ENCODE measurements around the gene GIGYF1. TPM values are rescaled to one million over a fixed set of nuclear protein-coding genes. Genes with fewer than 3 reads are reported as not detected.

Gene GIGYF1
- 11.9 to 22.9 TPM (median 22.7 TPM) in 5 replicates for total RNA-seq (2022; extraction: Qiagen RNA extraction)

GRCh38 chr7:100694098-100694745 lies at the start of gene GIGYF1:
Gene GIGYF1, minus strand, starts transcription at chr7:100694250. Its CDS starts 6,012 bp downstream, at chr7:100688238.

GRCh38 chr7:100720279-100720670 lies 26.2 kb upstream of the GIGYF1 start, which contains the start of gene EPO:
Gene EPO, plus strand, starts transcription at chr7:100720468. Its CDS starts 513 bp downstream, at chr7:100720981.

GRCh38 chr7:100705753-100706671 lies 12.0 kb upstream of the GIGYF1 start, which contains the start of gene POP7:
Gene POP7, plus strand, starts transcription at chr7:100706121. Its CDS starts 710 bp downstream, at chr7:100706831.

GRCh38 chr7:100673302-100673941 lies 20.6 kb downstream of the GIGYF1 start, which contains the start of gene GNB2:
Gene GNB2, plus strand, starts transcription at chr7:100673740. Its CDS starts 2,526 bp downstream, at chr7:100676266.

GRCh38 chr7:100655908-100656674 lies 38.0 kb downstream of the GIGYF1 start, which contains the start of gene ACTL6B:
Gene ACTL6B, minus strand, starts transcription at chr7:100656448. Its CDS starts 94 bp downstream, at chr7:100656354.

GRCh38 chr7:100641463-100641859 lies 52.6 kb downstream of the GIGYF1 start, which contains the start of gene TFR2:
Gene TFR2, minus strand, starts transcription at chr7:100641552. Its CDS starts 43 bp downstream, at chr7:100641509.

Other genes starting within 250 kb of the GIGYF1 start
- 0.51 to 0.72 TPM (median 0.68 TPM) in 5 replicates for gene SPACDR, start 230.0 kb downstream of the GIGYF1 start, total RNA-seq (2022; extraction: Qiagen RNA extraction)
- gene TSC22D4, start 215.0 kb downstream of the GIGYF1 start, total RNA-seq (2022; extraction: Qiagen RNA extraction) = 33.9 to 43.3 TPM (median 41.9 TPM) in 5 replicates
- gene NYAP1, start 210.3 kb downstream of the GIGYF1 start, total RNA-seq (2022; extraction: Qiagen RNA extraction) = 1.5 to 2.4 TPM (median 2.3 TPM) in 5 replicates
- gene AGFG2, start 155.0 kb downstream of the GIGYF1 start, total RNA-seq (2022; extraction: Qiagen RNA extraction) = 10.6 to 23.5 TPM (median 19.8 TPM) in 5 replicates
- gene SAP25, start 120.3 kb downstream of the GIGYF1 start, total RNA-seq (2022; extraction: Qiagen RNA extraction) = 0.50 to 1.3 TPM (median 0.55 TPM) in 5 replicates
- 11.1 to 17.7 TPM (median 16.0 TPM) in 5 replicates for gene LRCH4, start 108.1 kb downstream of the GIGYF1 start, total RNA-seq (2022; extraction: Qiagen RNA extraction)
- 0.15 to 0.23 TPM (median 0.21 TPM) in 5 replicates for gene FBXO24, start 107.9 kb downstream of the GIGYF1 start, total RNA-seq (2022; extraction: Qiagen RNA extraction)
- gene PCOLCE, start 91.9 kb downstream of the GIGYF1 start, total RNA-seq (2022; extraction: Qiagen RNA extraction) = 7.2 to 12.0 TPM (median 10.4 TPM) in 5 replicates
- gene MOSPD3, start 81.7 kb downstream of the GIGYF1 start, total RNA-seq (2022; extraction: Qiagen RNA extraction) = 16.0 to 21.7 TPM (median 20.6 TPM) in 5 replicates
- gene TFR2, start 52.7 kb downstream of the GIGYF1 start, total RNA-seq (2022; extraction: Qiagen RNA extraction) = 1.9 to 3.4 TPM (median 2.8 TPM) in 5 replicates
- not detected in 5 replicates for gene ACTL6B, start 37.8 kb downstream of the GIGYF1 start, total RNA-seq (2022; extraction: Qiagen RNA extraction)
- gene GNB2, start 20.5 kb downstream of the GIGYF1 start, total RNA-seq (2022; extraction: Qiagen RNA extraction) = 168 to 270 TPM (median 258 TPM) in 5 replicates
- 77.9 to 104 TPM (median 98.3 TPM) in 5 replicates for gene POP7, start 11.9 kb upstream of the GIGYF1 start, total RNA-seq (2022; extraction: Qiagen RNA extraction)
- gene EPO, start 26.2 kb upstream of the GIGYF1 start, total RNA-seq (2022; extraction: Qiagen RNA extraction) = not detected in 5 replicates
- not detected in 5 replicates for gene ZAN, start 39.3 kb upstream of the GIGYF1 start, total RNA-seq (2022; extraction: Qiagen RNA extraction)
- 39.2 to 47.9 TPM (median 46.5 TPM) in 5 replicates for gene EPHB4, start 133.3 kb upstream of the GIGYF1 start, total RNA-seq (2022; extraction: Qiagen RNA extraction)
- 11.7 to 18.4 TPM (median 16.6 TPM) in 5 replicates for gene SLC12A9, start 158.5 kb upstream of the GIGYF1 start, total RNA-seq (2022; extraction: Qiagen RNA extraction)
- 44.2 to 63.5 TPM (median 57.8 TPM) in 5 replicates for gene TRIP6, start 173.1 kb upstream of the GIGYF1 start, total RNA-seq (2022; extraction: Qiagen RNA extraction)
- gene SRRT, start 180.9 kb upstream of the GIGYF1 start, total RNA-seq (2022; extraction: Qiagen RNA extraction) = 125 to 149 TPM (median 146 TPM) in 5 replicates
- gene UFSP1, start 195.5 kb upstream of the GIGYF1 start, total RNA-seq (2022; extraction: Qiagen RNA extraction) = 3.7 to 7.5 TPM (median 5.2 TPM) in 5 replicates
- gene ACHE, start 201.6 kb upstream of the GIGYF1 start, total RNA-seq (2022; extraction: Qiagen RNA extraction) = 2.1 to 2.7 TPM (median 2.5 TPM) in 5 replicates